HepG2 (cell line): Measurements from ENCODE around the gene EXPH5. TPM values are rescaled to one million over a fixed set of nuclear protein-coding genes. Genes with fewer than 3 reads are reported as not detected.
A peak's percentile ranks its signal among the peaks of the same experiment; 100 is the strongest.

Experiments used
- ATAC-seq: fragments of 200-7000 bp; cut with Tn5 transposase; 3 replicates; pipeline ENCODE4 v1.9.1; 2020; ENCODE audit warnings: mild to moderate bottlenecking, moderate library complexity
- BruUV-seq: library from RNA; stranded (reverse); fragments of 400-500 nt; replicated peaks from 2 replicates; lab custom pipeline; 2021; lab: Mats Ljungman, UMichigan
- CTCF ChIA-PET: fragments of 300-600 bp; formaldehyde crosslinking; extraction: SDS; loops from one replicate; lab custom pipeline; 2021; ENCODE audit warnings: low total read pairs, inconsistent platforms, low intra/inter-chr PET ratio; lab: Yijun Ruan, JAX
- POLR2A ChIA-PET: fragments of 350-600 bp; sonication (Branson Sonifier 250); formaldehyde crosslinking; loops from one replicate; lab custom pipeline; 2020; ENCODE audit warnings: antibody characterized with exemption, inconsistent platforms; lab: Yijun Ruan, JAX
- DNase-seq: peaks from one replicate; pipeline ENCODE4 v3.0.0-alpha.2; 2015; ENCODE audit warnings: low spot score
- FAIRE-seq: peaks from 3 replicates; lab custom pipeline; 2011; peaks lifted over from hg19 to GRCh38; lab: Jason Lieb, UNC
- H2AFZ ChIP-seq: one replicate; pipeline ENCODE4 v1.6.1; 2011; ENCODE audit warnings: low read length, inconsistent platforms
- H3K27ac ChIP-seq: fragments of 300-600 bp; 3 replicates; pipeline ENCODE4 v1.8.0; 2011; ENCODE audit warnings: mixed run types, mild to moderate bottlenecking, mixed read lengths, low read length, inconsistent platforms; ENCODE audit not compliant: insufficient read depth; ENCODE audit errors: extremely low read length
- H3K27me3 ChIP-seq, 2 experiments: fragments of 200-600 bp in 1 of 2; 2 replicates in 1 of 2; 3 replicates in 1 of 2; pipeline versions ENCODE4 v1.6.0 to v1.8.0; 2011; ENCODE audit warnings: low read length in 2 of 2, mild to moderate bottlenecking in 2 of 2, moderate library complexity in 2 of 2, inconsistent platforms in 1 of 2; ENCODE audit not compliant: insufficient read depth in 2 of 2, control insufficient read depth in 1 of 2
- H3K36me3 ChIP-seq, 2 experiments: fragments of 200-600 bp in 1 of 2; replicated peaks in 1 of 2; 2 replicates in 1 of 2; 3 replicates in 1 of 2; pipeline versions ENCODE4 v1.5.1 to v1.8.0; 2011; ENCODE audit warnings: low read length in 2 of 2, inconsistent platforms in 1 of 2; ENCODE audit not compliant: insufficient read depth in 2 of 2, control insufficient read depth in 1 of 2
- H3K4me1 ChIP-seq: 2 replicates; pipeline ENCODE4 v1.5.1; 2012; ENCODE audit warnings: low read length, inconsistent platforms; ENCODE audit not compliant: insufficient read depth
- H3K4me2 ChIP-seq: 2 replicates; pipeline ENCODE4 v1.6.0; 2011; ENCODE audit warnings: low read depth, low read length, inconsistent platforms
- H3K4me3 ChIP-seq, 3 experiments: fragments of 200-600 bp in 1 of 3; sonication (generic), shearing (Covaris generic) in 1 of 3; replicated peaks in 1 of 3; 2 replicates each; pipeline ENCODE4 v1.5.1; 2011 to 2016; ENCODE audit warnings: low read length in 3 of 3, inconsistent platforms in 2 of 3, low read depth in 2 of 3, mild to moderate bottlenecking in 2 of 3, control low read depth in 1 of 3, mixed read lengths in 1 of 3; ENCODE audit not compliant: insufficient read depth in 1 of 3
- H3K79me2 ChIP-seq: one replicate; pipeline ENCODE4 v1.6.1; 2011; ENCODE audit warnings: low read length, inconsistent platforms; ENCODE audit not compliant: insufficient read depth
- H3K9ac ChIP-seq: 2 replicates; pipeline ENCODE4 v1.6.0; 2011; ENCODE audit warnings: mild to moderate bottlenecking, low read depth, low read length, inconsistent platforms; ENCODE audit not compliant: insufficient read depth
- H3K9me3 ChIP-seq: 2 replicates; pipeline ENCODE4 v1.5.1; 2012; ENCODE audit warnings: mild to moderate bottlenecking, low read length
- H4K20me1 ChIP-seq: 2 replicates; pipeline ENCODE4 v1.6.0; 2011; ENCODE audit warnings: inconsistent platforms, mild to moderate bottlenecking, low read length, moderate library complexity; ENCODE audit not compliant: insufficient read depth
- ZNF800 ChIP-seq: sonication (generic); formaldehyde crosslinking; IDR thresholded peaks from 2 replicates; pipeline ENCODE4 v1.4.0; 2020; ENCODE audit warnings: missing genetic modification reagents
- WGBS: methylation state at CpG from one replicate; pipeline ENCODE4 v1.1.6; 2017; ENCODE audit warnings: low lambda C conversion rate; 5-methylcytosine and 5-hydroxymethylcytosine counted together
- in situ Hi-C: cut with HindIII; loops from 2 replicates; pipeline ENCODE4 v1.10.0; 2017; ENCODE audit warnings: low pct_unique_long_range_greater_than_20kb; ENCODE audit not compliant: extremely low pct_ligation_motif_present
- intact Hi-C: fragments of 100-400 bp; cut with micrococcal nuclease; formaldehyde crosslinking; loops from one replicate; pipeline ENCODE4 v1.10.0; 2022; ENCODE audit not compliant: unreplicated experiment
- polyA plus RNA-seq, 8 experiments: library from polyadenylated mRNA; depleted of rRNA in 3 of 8; stranded (reverse) in 7 of 8; unstranded in 1 of 8; fragments of >200 nt; fragmentation: Illumina TruSeq in 4 of 8; extraction: Trizol in 4 of 8; gene quantifications; 2 replicates each; pipeline versions ENCODE4 v1.2.1 to v1.2.3, GENCODE V29; 2011 to 2016; ENCODE audit warnings: low read depth in 4 of 8, missing spikeins in 1 of 8, mixed read lengths in 1 of 8; ENCODE audit not compliant: insufficient read depth in 1 of 8
- total RNA-seq, 5 experiments: library from RNA; depleted of rRNA; stranded (reverse); fragments of >200 nt; fragmentation: Illumina TruSeq; extraction: Trizol; gene quantifications; 2 replicates each; pipeline ENCODE4 v1.2.3, GENCODE V29; 2016; ENCODE audit warnings: low read depth in 1 of 5
- TF ChIP-seq, protein P1 (sequence below): sonication (generic); formaldehyde crosslinking; IDR thresholded peaks from 2 replicates; pipeline ENCODE4 v1.4.0; 2020; ENCODE audit warnings: missing genetic modification reagents

The EXPH5 gene
- total and polyA plus RNA-seq, 2 of the 13 experiments (the other 11 are each of a cell fraction or from before 2014, with no cell fraction given), result under 0.01 to 0.02 TPM

- BruUV-seq, result no TSS peak
- Histone ChIP-seq H3K27ac (no peak overlapping the region), H2AFZ (peak overlapping the region; percentile 51), H3K36me3 (no peaks in the 10 kb centered on the region; a peak in 1 of 5 replicates), H3K9me3 (no peaks in the 10 kb centered on the region), H3K4me3 (peak overlapping the region in 2 of 3 experiments; percentile 61 to 77; a peak in 3 of 6 replicates), H3K4me2 (peak overlapping the region; percentile 86), H3K9ac (peak overlapping the region; percentile 80; the same call in 1 of the 2 replicates), H3K27me3 (no peaks in the 10 kb centered on the region), H3K79me2 (no peaks in the 10 kb centered on the region), H3K4me1 (peaks cover 47% of the 10 kb centered on the region), H4K20me1 (no peaks in the 10 kb centered on the region)
- 92% methylated on average over 29 of the region's 29 CpGs for WGBS
- ChIA-PET POLR2A (interaction anchor here (1.5 kb wide), 1 partner anchor 32 kb away, joined by 5 read pairs; the partner anchor contains the start of gene C11orf65), CTCF (no interaction called here)
- no peak for TF ChIP-seq ZNF800 (CRISPR knock-in tag)
- TF ChIP-seq, protein P1, sequence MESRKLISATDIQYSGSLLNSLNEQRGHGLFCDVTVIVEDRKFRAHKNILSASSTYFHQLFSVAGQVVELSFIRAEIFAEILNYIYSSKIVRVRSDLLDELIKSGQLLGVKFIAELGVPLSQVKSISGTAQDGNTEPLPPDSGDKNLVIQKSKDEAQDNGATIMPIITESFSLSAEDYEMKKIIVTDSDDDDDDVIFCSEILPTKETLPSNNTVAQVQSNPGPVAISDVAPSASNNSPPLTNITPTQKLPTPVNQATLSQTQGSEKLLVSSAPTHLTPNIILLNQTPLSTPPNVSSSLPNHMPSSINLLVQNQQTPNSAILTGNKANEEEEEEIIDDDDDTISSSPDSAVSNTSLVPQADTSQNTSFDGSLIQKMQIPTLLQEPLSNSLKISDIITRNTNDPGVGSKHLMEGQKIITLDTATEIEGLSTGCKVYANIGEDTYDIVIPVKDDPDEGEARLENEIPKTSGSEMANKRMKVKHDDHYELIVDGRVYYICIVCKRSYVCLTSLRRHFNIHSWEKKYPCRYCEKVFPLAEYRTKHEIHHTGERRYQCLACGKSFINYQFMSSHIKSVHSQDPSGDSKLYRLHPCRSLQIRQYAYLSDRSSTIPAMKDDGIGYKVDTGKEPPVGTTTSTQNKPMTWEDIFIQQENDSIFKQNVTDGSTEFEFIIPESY (CRISPR knock-in tag), result peak; percentile 46; the same call in 1 of the 2 replicates
- ATAC-seq (no peak), FAIRE-seq (no peak), DNase-seq (no peak)
- intact Hi-C loops (loop anchor here (5.0 to 10.0 kb wide), 2 partner anchors 96 to 138 kb away; partner anchors contain the start of gene EXPH5), in situ Hi-C loops (no loop called here)
These were observed 94.7 kb downstream of the EXPH5 start for GRCh38 chr11:108498816-108499408.
